ENCODE data around the gene UGT1A10.
"Not testable (repeated sequence)": the region's sequence is repeated elsewhere in the genome, so short reads cannot be mapped to it uniquely, and the experiment has no call there.

The UGT1A10 gene

GRCh38 chr2:233747283-233747544 lies 111.0 kb downstream of the UGT1A10 start:
- no peak for DNase-seq (ENCODE audit: low read depth)
- no peak overlapping the region for H3K4me3 ChIP-seq (ENCODE audit: control insufficient read depth, low read depth, low read length)
- no peak for TF ChIP-seq CTCF (conservative IDR thresholded peaks at IDR 0.05; ENCODE audit: control insufficient read depth, insufficient read depth, low read depth, low read length)

- not testable (repeated sequence) for H3K4me3 ChIP-seq (ENCODE audit: control insufficient read depth, low read depth, low read length)
Observed at GRCh38 chr2:233750689-233751088, 114.4 kb downstream of the UGT1A10 start.

GRCh38 chr2:233751212-233752009 lies 115.2 kb downstream of the UGT1A10 start:
- DNase-seq (ENCODE audit: low read depth); H3K4me3 ChIP-seq (ENCODE audit: control insufficient read depth, low read depth, low read length): not testable (repeated sequence)

More at GRCh38 chr2:233750689-233751088, 114.4 kb downstream of the UGT1A10 start:
- not testable (repeated sequence) for DNase-seq (ENCODE audit: low read depth)

- no peak for DNase-seq (ENCODE audit: low read depth)
- no peak overlapping the region for H3K4me3 ChIP-seq (ENCODE audit: control insufficient read depth, low read depth, low read length)
- no peak for TF ChIP-seq CTCF (conservative IDR thresholded peaks at IDR 0.05; ENCODE audit: control insufficient read depth, insufficient read depth, low read depth, low read length)
Observed at GRCh38 chr2:233754872-233755611, 118.8 kb downstream of the UGT1A10 start.

GRCh38 chr2:233756429-233757081 lies 120.3 kb downstream of the UGT1A10 start:
- TF ChIP-seq CTCF (conservative IDR thresholded peaks at IDR 0.05; ENCODE audit: control insufficient read depth, insufficient read depth, low read depth, low read length), result no peak
- DNase-seq (ENCODE audit: low read depth), result no peak
- H3K4me3 ChIP-seq (ENCODE audit: control insufficient read depth, low read depth, low read length), result no peak overlapping the region

- TF ChIP-seq CTCF (conservative IDR thresholded peaks at IDR 0.05; ENCODE audit: control insufficient read depth, insufficient read depth, low read depth, low read length), result no peak
- no peak for DNase-seq (ENCODE audit: low read depth)
Observed at GRCh38 chr2:233758141-233758540, 121.9 kb downstream of the UGT1A10 start.

GRCh38 chr2:233758849-233759248 lies 122.6 kb downstream of the UGT1A10 start:
- H3K4me3 ChIP-seq (ENCODE audit: control insufficient read depth, low read depth, low read length), result no peak overlapping the region
- DNase-seq (ENCODE audit: low read depth), result no peak
- TF ChIP-seq CTCF (conservative IDR thresholded peaks at IDR 0.05; ENCODE audit: control insufficient read depth, insufficient read depth, low read depth, low read length), result no peak

More at GRCh38 chr2:233758141-233758540, 121.9 kb downstream of the UGT1A10 start:
- no peak overlapping the region for H3K4me3 ChIP-seq (ENCODE audit: control insufficient read depth, low read depth, low read length)

Measured in fibroblast of mammary gland (primary cell).